ENCODE measurements around the gene C10orf105. TPM values are rescaled to one million over a fixed set of nuclear protein-coding genes. Genes with fewer than 3 reads are reported as not detected.

Gene C10orf105
- polyA plus RNA-seq, 1 of the 3 experiments (the other 2 are of a cell fraction): not detected

- CTCF ChIA-PET: interaction anchor here (0.9 to 14.1 kb wide), 3 partner anchors 12 to 103 kb away, joined by 3 to 195 read pairs (median 4); no protein-coding TSS in a partner anchor
- TF ChIP-seq USF2 (IDR thresholded peaks at IDR 0.05; ENCODE audit: borderline replicate concordance, low read depth, low read length) (no peak), TCF12 (IDR thresholded peaks at IDR 0.05) (no peak), REST (IDR thresholded peaks at IDR 0.05; ENCODE audit: low read depth, low read length) (no peak), CHD2 (IDR thresholded peaks at IDR 0.05; ENCODE audit: low read length, partially characterized antibody) (no peak), CTCF (IDR thresholded peaks at IDR 0.05) (no peak), IRF3 (IDR thresholded peaks at IDR 0.05; ENCODE audit: low read depth, low read length) (no peak), SIN3A (IDR thresholded peaks at IDR 0.05; ENCODE audit: borderline replicate concordance, low read depth, low read length) (no peak), YY1 (IDR thresholded peaks at IDR 0.05; ENCODE audit: low read depth) (no peak), RFX5 (IDR thresholded peaks at IDR 0.05; ENCODE audit: low read length) (no peak), USF1 (IDR thresholded peaks at IDR 0.05; ENCODE audit: borderline replicate concordance, low read depth) (no peak), GATA2 (CRISPR knock-in tag; IDR thresholded peaks at IDR 0.05) (no peak), TAF1 (IDR thresholded peaks at IDR 0.05; ENCODE audit: borderline replicate concordance, low read depth, low read length) (no peak), EZH2phosphoT487 (IDR thresholded peaks at IDR 0.05; ENCODE audit: borderline replicate concordance, low read depth) (no peak)
- DNase-seq: no peak
- H3K27me3 ChIP-seq (ENCODE audit: insufficient read depth): no peaks in the 10 kb centered on the region; the same call in 1 of the 2 replicates
- no peak overlapping the region for H3K9ac ChIP-seq
- H3K4me1 ChIP-seq (ENCODE audit: control insufficient read depth in 1 of 2, insufficient read depth in 2 of 2, low read depth in 1 of 2, low read length in 1 of 2): peaks cover 0 to 20% of the 10 kb centered on the region in 2 experiments; a peak in 1 of 4 replicates
- POLR2A ChIA-PET: no interaction called here
- no peak overlapping the region for H3K4me2 ChIP-seq
- H3K4me3 ChIP-seq (ENCODE audit: low read depth in 2 of 2, low read length in 1 of 2): no peak overlapping the region
- H3K9me3 ChIP-seq: no peaks in the 10 kb centered on the region
- H4K20me1 ChIP-seq (ENCODE audit: insufficient read depth): no peaks in the 10 kb centered on the region
- no peaks in the 10 kb centered on the region for H3K9me2 ChIP-seq
- no peaks in the 10 kb centered on the region for H3F3A ChIP-seq (replicated peaks; ENCODE audit: insufficient read depth)
- H2AFZ ChIP-seq (ENCODE audit: low read depth): no peak overlapping the region
- 80% methylated on average over 1 of the region's 2 CpGs for WGBS (ENCODE audit: low lambda C conversion rate)
- H3K27ac ChIP-seq (ENCODE audit: low read depth in 2 of 2, low read length in 1 of 2): no peak overlapping the region
- H3K36me3 ChIP-seq (replicated peaks in 1 of 2; ENCODE audit: control insufficient read depth in 1 of 2, insufficient read depth in 2 of 2, low read length in 1 of 2): no peaks in the 10 kb centered on the region
- no peaks in the 10 kb centered on the region for H3K79me2 ChIP-seq (ENCODE audit: insufficient read depth)
Observed at GRCh38 chr10:71710519-71710918, 9.1 kb downstream of the C10orf105 start.
